Fibroblast of lung (primary cell): ENCODE results near the gene A3GALT2. TPM values are rescaled to one million over a fixed set of nuclear protein-coding genes. Genes with fewer than 3 reads are reported as not detected.

Experiments used
- DNase-seq, 2 donors: peaks; one replicate each; pipeline versions ENCODE4 v3.0.0 to v3.0.0-alpha.2; 2010; ENCODE audit warnings: low read depth in 2 of 2
- H2AFZ ChIP-seq: 2 replicates; pipeline ENCODE4 v1.5.1; 2012; ENCODE audit warnings: low read length, control low read depth, inconsistent platforms
- H3K27ac ChIP-seq: 2 replicates; pipeline ENCODE4 v1.5.1; 2011; ENCODE audit warnings: low read length, control low read depth; ENCODE audit not compliant: insufficient read depth
- H3K27me3 ChIP-seq: 2 replicates; pipeline ENCODE4 v1.5.1; 2011; ENCODE audit warnings: mild to moderate bottlenecking, low read length; ENCODE audit not compliant: control insufficient read depth, insufficient read depth
- H3K36me3 ChIP-seq: 2 replicates; pipeline ENCODE4 v1.5.1; 2011; ENCODE audit warnings: low read length; ENCODE audit not compliant: control insufficient read depth, insufficient read depth
- H3K4me1 ChIP-seq: 2 replicates; pipeline ENCODE4 v1.5.1; 2011; ENCODE audit warnings: low read length; ENCODE audit not compliant: control insufficient read depth, insufficient read depth; ENCODE audit errors: extremely low read depth
- H3K4me2 ChIP-seq: 2 replicates; pipeline ENCODE4 v1.5.1; 2011; ENCODE audit warnings: low read length, control low read depth; ENCODE audit not compliant: insufficient read depth; ENCODE audit errors: extremely low read depth
- H3K4me3 ChIP-seq, 4 experiments: fragments of 200-600 bp in 1 of 4; sonication (generic) in 1 of 4; replicated peaks in 1 of 4; 2 replicates each; pipeline ENCODE4 v1.5.1; 2011 to 2016; ENCODE audit warnings: low read length in 4 of 4, low read depth in 3 of 4, mild to moderate bottlenecking in 3 of 4, control low read depth in 2 of 4, inconsistent platforms in 1 of 4, mixed read lengths in 1 of 4; ENCODE audit not compliant: insufficient read depth in 1 of 4; ENCODE audit errors: control extremely low read depth in 1 of 4
- H3K79me2 ChIP-seq: 2 replicates; pipeline ENCODE4 v1.5.1; 2012; ENCODE audit warnings: mild to moderate bottlenecking, low read length, inconsistent platforms; ENCODE audit not compliant: control insufficient read depth, insufficient read depth
- H3K9ac ChIP-seq: 2 replicates; pipeline ENCODE4 v1.5.1; 2011; ENCODE audit warnings: mild to moderate bottlenecking, low read length, control low read depth; ENCODE audit not compliant: insufficient read depth
- H3K9me3 ChIP-seq: 2 replicates; pipeline ENCODE4 v1.5.1; 2012; ENCODE audit warnings: low read depth, low read length; ENCODE audit not compliant: control insufficient read depth, insufficient read depth
- H4K20me1 ChIP-seq: 2 replicates; pipeline ENCODE4 v1.5.1; 2011; ENCODE audit warnings: low read length; ENCODE audit not compliant: control insufficient read depth, insufficient read depth; ENCODE audit errors: extremely low read depth
- CTCF ChIP-seq, 2 donors: IDR thresholded peaks in 1 of 2; conservative IDR thresholded peaks in 1 of 2; 1 replicate in 1 of 2; 2 replicates in 1 of 2; pipeline ENCODE4 v1.5.1; 2011 to 2012; ENCODE audit warnings: low read length in 2 of 2, control low read depth in 1 of 2, inconsistent platforms in 1 of 2, low read depth in 1 of 2, mild to moderate bottlenecking in 1 of 2
- EZH2 ChIP-seq: IDR thresholded peaks from 2 replicates; pipeline ENCODE4 v1.5.1; 2012; ENCODE audit warnings: low read length, control low read depth, mild to moderate bottlenecking; ENCODE audit errors: missing control alignments
- polyA plus RNA-seq, 2 donors: library from polyadenylated mRNA; depleted of rRNA in 1 of 2; stranded (reverse) in 1 of 2; unstranded in 1 of 2; fragments of >200 nt; gene quantifications; 2 replicates each; pipeline ENCODE4 v1.2.1, GENCODE V29; 2011 to 2012; ENCODE audit warnings: missing spikeins in 1 of 2
- total RNA-seq: library from RNA; depleted of rRNA; stranded (reverse); fragments of >200 nt; gene quantifications from 2 replicates; pipeline ENCODE4 v1.2.1, GENCODE V29; 2014

Gene A3GALT2
- total and polyA plus RNA-seq, 2 donors (not counting 1 experiment from before 2014, with no cell fraction given): not detected

GRCh38 chr1:33280091-33280661 lies 40.7 kb downstream of the A3GALT2 start:
- no peak overlapping the region for H3K4me2 ChIP-seq
- H3K4me3 ChIP-seq: no peak overlapping the region
- H3K27ac ChIP-seq: no peak overlapping the region
- no peak for TF ChIP-seq EZH2
- TF ChIP-seq CTCF (conservative IDR thresholded peaks at IDR 0.05 in 1 of 2, IDR thresholded peaks at IDR 0.05 in 1 of 2; ENCODE audit: low read depth in 1 of 2, low read length in 2 of 2): no peak
- H3K9me3 ChIP-seq: no peaks in the 10 kb centered on the region
- H3K9ac ChIP-seq: no peak overlapping the region
- H3K4me1 ChIP-seq: no peaks in the 10 kb centered on the region
- no peak for DNase-seq
- no peak overlapping the region for H2AFZ ChIP-seq
- H3K36me3 ChIP-seq: peaks cover 7% of the 10 kb centered on the region
- no peaks in the 10 kb centered on the region for H3K79me2 ChIP-seq
- H3K27me3 ChIP-seq: no peaks in the 10 kb centered on the region
- no peaks in the 10 kb centered on the region for H4K20me1 ChIP-seq

DNA sequence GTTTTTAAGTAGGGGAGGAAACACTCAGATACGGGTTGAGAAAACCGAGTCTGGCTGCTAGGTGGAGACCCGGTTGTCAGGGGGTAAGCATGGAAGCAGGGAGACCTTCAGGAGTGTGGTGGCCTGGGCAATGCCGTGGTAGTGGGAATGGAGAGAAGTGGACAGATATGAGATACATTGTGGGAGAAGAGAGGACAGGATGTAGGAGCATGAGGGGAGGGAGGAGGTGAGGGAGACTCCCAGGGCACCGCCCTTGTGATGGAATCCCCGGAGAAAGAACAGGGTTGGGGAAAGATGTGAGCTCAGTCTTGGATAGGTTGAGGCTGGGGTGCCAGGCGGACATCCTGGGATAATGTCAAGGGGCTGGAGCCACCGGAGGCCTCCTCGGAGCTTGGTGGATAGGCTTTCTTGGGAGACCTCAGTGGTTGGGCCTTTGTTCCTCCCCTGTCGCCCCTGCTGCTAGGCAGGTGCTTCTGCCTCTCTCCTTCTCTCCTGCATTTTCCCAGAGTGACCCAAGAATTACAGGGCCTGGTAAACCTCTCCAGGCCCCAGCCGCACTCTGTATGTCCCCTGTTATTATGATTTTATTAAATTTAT lies 43.3 kb downstream of the A3GALT2 start:
- Histone ChIP-seq H4K20me1 (no peaks in the 10 kb centered on the region), H3K79me2 (no peaks in the 10 kb centered on the region), H3K4me2 (no peak overlapping the region), H3K4me1 (no peaks in the 10 kb centered on the region), H3K27me3 (no peaks in the 10 kb centered on the region), H3K9me3 (no peaks in the 10 kb centered on the region), H3K36me3 (peaks cover 7% of the 10 kb centered on the region), H2AFZ (no peak overlapping the region), H3K27ac (no peak overlapping the region), H3K9ac (no peak overlapping the region), H3K4me3 (no peak overlapping the region)
- TF ChIP-seq EZH2: no peak
- TF ChIP-seq CTCF (conservative IDR thresholded peaks at IDR 0.05 in 1 of 2, IDR thresholded peaks at IDR 0.05 in 1 of 2; ENCODE audit: low read depth in 1 of 2, low read length in 2 of 2): no peak
- DNase-seq: no peak

DNA sequence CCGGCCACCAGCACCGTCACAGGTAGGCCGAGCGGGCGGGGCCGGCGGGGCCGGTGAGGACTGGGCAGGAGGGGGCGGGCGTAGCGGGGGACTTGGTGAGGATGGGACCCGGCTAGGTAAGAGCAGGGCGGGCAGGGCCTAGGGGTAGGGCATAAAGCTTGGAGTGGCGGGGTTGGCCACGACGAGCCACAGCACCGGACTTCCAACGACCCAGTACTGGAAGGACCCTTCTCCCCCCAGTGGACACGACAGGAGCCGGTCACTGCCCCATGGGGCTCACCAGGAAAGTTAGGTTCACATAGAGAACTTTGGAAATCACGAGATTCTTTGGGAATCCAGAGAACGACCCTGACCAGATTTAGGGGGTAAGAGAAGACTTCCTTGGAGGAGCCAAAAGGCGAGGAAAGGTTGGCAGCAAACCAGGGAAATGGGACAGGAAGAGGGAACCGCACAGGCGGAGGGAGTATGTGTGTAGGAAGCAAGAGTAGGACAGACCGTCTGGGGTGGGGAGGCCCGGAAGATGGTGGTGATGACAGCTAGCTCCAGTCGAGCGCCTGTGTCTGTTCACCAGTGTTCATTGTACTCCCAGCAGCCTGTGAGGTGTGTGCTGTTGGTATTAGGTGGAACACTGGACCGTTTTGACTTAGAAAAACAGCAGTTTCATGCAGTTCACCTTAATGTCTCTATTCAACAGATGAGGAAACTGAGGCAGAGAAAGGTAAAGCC lies 44.2 kb downstream of the A3GALT2 start:
- H3K36me3 ChIP-seq: peaks cover 6% of the 10 kb centered on the region

More for the DNA sequence above, 44.2 kb downstream of the A3GALT2 start:
- Histone ChIP-seq H3K27ac (no peak overlapping the region), H3K9me3 (no peaks in the 10 kb centered on the region), H2AFZ (no peak overlapping the region), H3K9ac (no peak overlapping the region), H3K79me2 (no peaks in the 10 kb centered on the region), H3K4me3 (no peak overlapping the region), H3K27me3 (no peaks in the 10 kb centered on the region), H3K4me1 (no peaks in the 10 kb centered on the region), H4K20me1 (no peaks in the 10 kb centered on the region), H3K4me2 (no peak overlapping the region)
- DNase-seq: no peak
- TF ChIP-seq EZH2 (no peak), CTCF (conservative IDR thresholded peaks at IDR 0.05 in 1 of 2, IDR thresholded peaks at IDR 0.05 in 1 of 2; ENCODE audit: low read depth in 1 of 2, low read length in 2 of 2) (no peak)
